RWPE1 (cell line): ENCODE measurements around the gene PCDHA7.

ENCODE experiments used
- CTCF ChIA-PET: fragments of 350-600 bp; sonication (Branson Sonifier 250); formaldehyde crosslinking; extraction: SDS; loops from one replicate; lab custom pipeline; 2021; lab: Yijun Ruan, JAX
- POLR2A ChIA-PET: fragments of 400-600 bp; formaldehyde crosslinking; extraction: SDS; loops from one replicate; lab custom pipeline; 2020; ENCODE audit warnings: antibody characterized with exemption; ENCODE audit not compliant: low non-redundant PET; lab: Yijun Ruan, JAX
- DNase-seq: peaks from one replicate; pipeline ENCODE4 v3.0.0; 2012; ENCODE audit warnings: low spot score
- H3K27ac ChIP-seq: fragments of 450-650 bp; 2 replicates; pipeline ENCODE4 v1.5.1; 2017
- TF ChIP-seq, protein P1 (sequence below): fragments of 450-650 bp; conservative IDR thresholded peaks from 2 replicates; pipeline ENCODE4 v1.5.1; 2017; ENCODE audit warnings: low read depth, mild to moderate bottlenecking

PCDHA7 gene

DNA sequence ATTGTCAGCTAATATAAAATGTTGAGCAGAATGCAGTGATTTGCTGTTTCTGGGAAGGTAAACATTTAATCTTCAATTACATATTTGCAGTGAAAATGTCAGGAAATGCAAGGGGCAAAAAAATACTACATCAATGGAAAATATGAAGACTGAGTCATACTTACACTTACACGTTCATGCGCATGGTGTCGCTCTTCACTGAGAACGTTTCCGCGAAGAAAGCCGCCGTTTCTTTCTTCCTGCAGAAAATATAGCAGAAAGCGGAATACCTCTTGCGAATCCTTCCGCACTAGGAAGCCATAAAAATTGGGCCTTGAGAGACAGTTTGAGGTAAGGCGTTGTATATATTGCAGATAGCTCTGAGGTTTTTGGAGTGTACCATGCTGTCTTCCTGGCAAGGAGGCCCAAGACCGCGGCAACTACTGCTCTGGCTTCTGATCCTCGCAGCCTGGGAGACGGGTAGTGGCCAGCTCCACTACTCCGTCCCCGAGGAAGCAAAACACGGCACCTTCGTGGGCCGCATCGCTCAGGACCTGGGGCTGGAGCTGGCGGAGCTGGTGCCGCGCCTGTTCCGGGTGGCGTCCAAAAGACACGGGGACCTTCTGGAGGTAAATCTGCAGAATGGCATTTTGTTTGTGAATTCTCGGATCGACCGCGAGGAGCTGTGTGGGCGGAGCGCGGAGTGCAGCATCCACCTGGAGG is 48.0 kb downstream of the PCDHA7 start, which contains the start of gene PCDHA13:
Gene PCDHA13, plus strand, starts transcription at position 236 of the 702 bp plus-strand sequence. Its CDS starts 145 bp downstream, at position 381.
- CTCF ChIA-PET, result interaction anchor here (0.6 to 4.0 kb wide), 20 partner anchors 9 to 1055 kb away, joined by 3 to 50 read pairs (median 4); partner anchors contain the start of genes PCDHA11, PCDHA8, PCDHAC1 and PCDHAC2
- POLR2A ChIA-PET, result no interaction called here
- DNase-seq, result peak; percentile 59
- TF ChIP-seq, protein P1, sequence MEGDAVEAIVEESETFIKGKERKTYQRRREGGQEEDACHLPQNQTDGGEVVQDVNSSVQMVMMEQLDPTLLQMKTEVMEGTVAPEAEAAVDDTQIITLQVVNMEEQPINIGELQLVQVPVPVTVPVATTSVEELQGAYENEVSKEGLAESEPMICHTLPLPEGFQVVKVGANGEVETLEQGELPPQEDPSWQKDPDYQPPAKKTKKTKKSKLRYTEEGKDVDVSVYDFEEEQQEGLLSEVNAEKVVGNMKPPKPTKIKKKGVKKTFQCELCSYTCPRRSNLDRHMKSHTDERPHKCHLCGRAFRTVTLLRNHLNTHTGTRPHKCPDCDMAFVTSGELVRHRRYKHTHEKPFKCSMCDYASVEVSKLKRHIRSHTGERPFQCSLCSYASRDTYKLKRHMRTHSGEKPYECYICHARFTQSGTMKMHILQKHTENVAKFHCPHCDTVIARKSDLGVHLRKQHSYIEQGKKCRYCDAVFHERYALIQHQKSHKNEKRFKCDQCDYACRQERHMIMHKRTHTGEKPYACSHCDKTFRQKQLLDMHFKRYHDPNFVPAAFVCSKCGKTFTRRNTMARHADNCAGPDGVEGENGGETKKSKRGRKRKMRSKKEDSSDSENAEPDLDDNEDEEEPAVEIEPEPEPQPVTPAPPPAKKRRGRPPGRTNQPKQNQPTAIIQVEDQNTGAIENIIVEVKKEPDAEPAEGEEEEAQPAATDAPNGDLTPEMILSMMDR, result peak; percentile 78
- H3K27ac ChIP-seq, result no peak within 1 kb of the TSS

GRCh38 chr5:140882591-140882899 is 48.5 kb downstream of the PCDHA7 start:
- no peak overlapping the region for H3K27ac ChIP-seq
- POLR2A ChIA-PET, result no interaction called here
- TF ChIP-seq, protein P1, result no peak
- peak; percentile 62 for DNase-seq
- CTCF ChIA-PET, result interaction anchor here (0.6 to 4.0 kb wide), 16 partner anchors 9 to 1054 kb away, joined by 3 to 50 read pairs (median 4); partner anchors contain the start of genes PCDHA11, PCDHA8, PCDHAC1 and PCDHAC2

GRCh38 chr5:140883373-140883772 is 49.3 kb downstream of the PCDHA7 start:
- no peak overlapping the region for H3K27ac ChIP-seq
- ChIA-PET CTCF (interaction anchor here (0.5 to 4.0 kb wide), 10 partner anchors 24 to 157 kb away, joined by 3 to 50 read pairs (median 4); partner anchors contain the start of genes PCDHA8 and PCDHAC1), POLR2A (no interaction called here)
- TF ChIP-seq, protein P1, result no peak
- DNase-seq, result no peak

- TF ChIP-seq, protein P1, result no peak
- ChIA-PET POLR2A (no interaction called here), CTCF (interaction anchor here (0.5 to 2.5 kb wide), 4 partner anchors 42 to 151 kb away, joined by 3 to 15 read pairs (median 6); partner anchors contain the start of gene PCDHAC1)
- H3K27ac ChIP-seq, result no peak overlapping the region
- DNase-seq, result no peak
These were observed 50.0 kb downstream of the PCDHA7 start for GRCh38 chr5:140883927-140884697.
